ENCODE data around the gene DTD1. TPM values are rescaled to one million over a fixed set of nuclear protein-coding genes. Genes with fewer than 3 reads are reported as not detected.

Gene DTD1
- total RNA-seq = 34.9 TPM

DNA sequence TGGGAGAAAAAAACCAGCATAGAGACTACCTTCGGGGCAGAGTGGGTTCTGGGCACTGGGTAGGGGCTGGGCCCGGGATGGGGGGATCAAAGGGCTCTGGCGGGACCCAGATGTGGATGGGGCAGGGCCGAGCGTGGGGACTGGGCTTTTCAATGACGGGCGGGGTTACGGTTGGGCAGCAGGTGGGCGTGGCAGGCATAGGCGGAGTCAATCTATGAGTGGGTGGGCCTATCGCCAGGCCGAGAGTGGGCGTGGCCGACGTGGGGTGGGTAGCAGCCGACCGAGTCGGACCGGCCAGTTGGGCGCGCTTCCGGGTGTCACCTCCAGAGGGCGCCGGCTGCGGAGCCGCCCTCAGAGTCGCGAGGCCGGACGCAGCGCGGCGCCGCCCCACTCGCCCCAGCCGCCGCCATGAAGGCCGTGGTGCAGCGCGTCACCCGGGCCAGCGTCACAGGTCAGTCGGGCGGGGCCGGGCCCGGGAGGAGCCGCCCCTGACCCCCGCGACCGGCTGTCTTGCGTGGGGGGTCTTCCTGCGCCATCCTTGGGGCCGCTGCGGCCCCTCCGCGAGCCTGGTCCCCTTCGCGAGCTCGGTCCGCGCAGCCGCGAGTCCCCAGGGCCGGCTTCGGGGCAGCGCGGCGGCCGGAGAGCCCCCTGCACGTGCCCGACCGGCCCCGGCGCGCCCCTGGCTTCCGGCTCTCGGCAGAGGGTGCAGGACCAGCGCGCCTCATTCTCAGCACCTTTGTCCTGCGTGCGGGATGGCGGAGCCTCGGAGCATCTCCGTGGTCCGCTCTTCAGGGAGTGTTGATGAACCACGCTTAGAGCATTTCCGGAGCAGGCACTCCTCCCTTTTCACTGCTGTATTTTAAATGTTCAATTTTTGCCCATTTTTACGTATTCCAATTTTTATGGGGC, at the start of gene DTD1:
Gene DTD1 (plus strand): TSS at position 390 of the 909 bp plus-strand sequence. CDS start 19 bp downstream, at position 409.
- intact Hi-C loops (cut with DNase I) = loop anchor here (1.0 to 5.0 kb wide), 4 partner anchors 21 to 301 kb away; partner anchors contain the start of genes DZANK1, POLR3F, SEC23B and SMIM26
- H3K36me3 ChIP-seq = no peaks in the 10 kb centered on the region
- H3K4me3 ChIP-seq = peak within 1 kb of the TSS; percentile 83 to 98
- peaks cover 0 to 15% of the 10 kb centered on the region in 2 donors for H3K4me1 ChIP-seq
- H3K9me3 ChIP-seq = no peaks in the 10 kb centered on the region
- peak within 1 kb of the TSS; percentile 75 to 83 for H3K27ac ChIP-seq
- TF ChIP-seq CTCF (IDR thresholded peaks at IDR 0.05) = peak; percentile 65 to 67 (median 66)
- peak; percentile 67 to 97 for DNase-seq (ENCODE audit: low spot score in 2 of 2)
- H3K27me3 ChIP-seq = no peaks in the 10 kb centered on the region

DNA sequence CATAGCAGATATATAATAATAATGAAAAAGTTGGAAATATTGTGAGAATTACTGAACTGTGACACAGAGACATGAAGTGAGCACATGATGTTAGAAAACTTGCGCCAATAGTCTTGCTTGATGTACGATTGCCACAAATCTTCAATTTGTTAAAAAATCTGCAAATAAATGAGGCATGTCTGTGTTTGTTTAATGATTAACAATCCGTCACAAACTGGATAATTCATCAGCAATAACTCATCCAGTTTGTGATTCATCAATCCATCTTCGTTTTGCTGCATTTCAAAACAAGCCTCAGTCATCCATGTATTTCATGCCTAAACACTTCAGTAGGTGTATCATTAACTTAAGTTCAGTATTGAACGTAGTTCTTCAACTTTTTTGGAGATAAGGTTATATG, 46.1 kb upstream of the DTD1 start:
- intact Hi-C loops (cut with DNase I) = no loop called here
- H3K36me3 ChIP-seq = peaks cover 26 to 68% of the 10 kb centered on the region in 2 donors

DNA sequence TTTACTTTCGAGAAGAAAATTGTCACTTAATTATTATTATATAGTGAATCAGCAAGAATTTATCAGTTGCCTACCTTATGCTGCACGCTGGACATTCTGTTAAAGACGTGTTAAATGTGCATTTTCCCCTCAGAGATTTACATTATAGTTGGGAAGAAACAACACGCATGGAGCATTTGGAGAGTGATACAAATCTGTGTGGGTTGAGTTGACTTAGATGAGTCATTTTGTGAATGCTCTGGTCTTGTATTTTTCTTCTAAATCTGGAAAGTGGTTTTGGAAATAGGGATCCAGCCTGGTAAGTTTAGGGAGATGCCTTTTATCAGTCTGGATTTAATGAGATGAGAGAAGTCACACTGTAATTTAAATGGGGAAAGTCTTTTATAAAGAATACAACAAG, 44.6 kb upstream of the DTD1 start:
- peaks cover 32 to 76% of the 10 kb centered on the region in 2 donors for H3K36me3 ChIP-seq

More for the DNA sequence above, 46.1 kb upstream of the DTD1 start:
- no peaks in the 10 kb centered on the region for H3K9me3 ChIP-seq
- no peak for DNase-seq (ENCODE audit: low spot score in 2 of 2)
- H3K27me3 ChIP-seq = no peaks in the 10 kb centered on the region
- H3K27ac ChIP-seq = no peak overlapping the region
- no peak for TF ChIP-seq CTCF (IDR thresholded peaks at IDR 0.05)
- H3K4me3 ChIP-seq = no peak overlapping the region
- H3K4me1 ChIP-seq = no peaks in the 10 kb centered on the region

GRCh38 chr20:18543932-18544331, 43.9 kb upstream of the DTD1 start:
- Histone ChIP-seq H3K27me3 (no peaks in the 10 kb centered on the region), H3K9me3 (no peaks in the 10 kb centered on the region), H3K4me1 (no peaks in the 10 kb centered on the region), H3K36me3 (peaks cover 35 to 78% of the 10 kb centered on the region in 2 donors), H3K4me3 (no peak overlapping the region), H3K27ac (no peak overlapping the region)
- intact Hi-C loops (cut with DNase I) = no loop called here
- no peak for TF ChIP-seq CTCF (IDR thresholded peaks at IDR 0.05)
- DNase-seq (ENCODE audit: low spot score in 2 of 2) = no peak

More for the DNA sequence above, 44.6 kb upstream of the DTD1 start:
- Histone ChIP-seq H3K27me3 (no peaks in the 10 kb centered on the region), H3K4me3 (no peak overlapping the region), H3K9me3 (no peaks in the 10 kb centered on the region), H3K27ac (no peak overlapping the region), H3K4me1 (no peaks in the 10 kb centered on the region)
- DNase-seq (ENCODE audit: low spot score in 2 of 2) = no peak
- intact Hi-C loops (cut with DNase I) = no loop called here
- no peak for TF ChIP-seq CTCF (IDR thresholded peaks at IDR 0.05)

DNA sequence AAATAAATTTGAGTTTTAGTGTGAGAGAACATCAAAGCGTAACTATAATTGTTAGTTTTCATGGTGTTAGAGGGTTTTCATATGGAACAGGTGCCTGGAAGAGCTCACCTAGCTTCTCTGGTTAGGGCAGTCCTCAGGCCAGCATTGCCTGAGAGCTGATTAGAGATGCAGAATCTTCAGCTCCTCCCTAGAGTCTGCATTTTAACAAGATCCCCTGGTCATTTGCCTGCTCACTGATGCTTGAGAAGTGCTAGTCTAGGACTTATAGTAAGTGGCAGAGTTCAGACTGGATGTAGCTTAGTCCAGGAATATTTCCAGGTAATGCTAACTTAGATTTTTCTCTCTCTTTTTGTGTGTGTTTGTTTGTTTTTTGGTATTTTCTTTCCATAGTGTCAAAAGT, 42.3 kb upstream of the DTD1 start:
- H3K4me3 ChIP-seq = no peak overlapping the region
- DNase-seq (ENCODE audit: low spot score in 2 of 2) = no peak
- no peak for TF ChIP-seq CTCF (IDR thresholded peaks at IDR 0.05)
- no peaks in the 10 kb centered on the region for H3K4me1 ChIP-seq
- H3K9me3 ChIP-seq = no peaks in the 10 kb centered on the region
- no peak overlapping the region for H3K27ac ChIP-seq
- H3K27me3 ChIP-seq = no peaks in the 10 kb centered on the region
- intact Hi-C loops (cut with DNase I) = no loop called here
- peaks cover 45 to 91% of the 10 kb centered on the region in 2 donors for H3K36me3 ChIP-seq

All from ascending aorta (tissue), 2 donors.